ENCODE measurements around the gene SGMS1.

The SGMS1 gene

GRCh38 chr10:50336140-50336539 is 287.6 kb downstream of the SGMS1 start:
- Mint-ChIP-seq H3K4me1 (ENCODE audit: low read depth) (peaks cover 32% of the 10 kb centered on the region), H3K36me3 (ENCODE audit: low read depth) (peaks cover 34% of the 10 kb centered on the region), H3K9me3 (no peaks in the 10 kb centered on the region), H3K4me3 (no peak overlapping the region), H3K27ac (peak overlapping the region; percentile 23), H3K27me3 (ENCODE audit: low read depth) (no peaks in the 10 kb centered on the region)

GRCh38 chr10:50335397-50335796 is 288.4 kb downstream of the SGMS1 start:
- H3K36me3 Mint-ChIP-seq (ENCODE audit: low read depth): peaks cover 31% of the 10 kb centered on the region
- no peak overlapping the region for H3K27ac Mint-ChIP-seq
- no peaks in the 10 kb centered on the region for H3K9me3 Mint-ChIP-seq
- H3K4me1 Mint-ChIP-seq (ENCODE audit: low read depth): peaks cover 32% of the 10 kb centered on the region
- no peak overlapping the region for H3K4me3 Mint-ChIP-seq
- no peaks in the 10 kb centered on the region for H3K27me3 Mint-ChIP-seq (ENCODE audit: low read depth)

- peaks cover 21% of the 10 kb centered on the region for H3K36me3 Mint-ChIP-seq (ENCODE audit: low read depth)
- H3K4me3 Mint-ChIP-seq: no peak overlapping the region
- H3K27ac Mint-ChIP-seq: peak overlapping the region; percentile 27
- H3K9me3 Mint-ChIP-seq: no peaks in the 10 kb centered on the region
- H3K4me1 Mint-ChIP-seq (ENCODE audit: low read depth): peaks cover 30% of the 10 kb centered on the region
- H3K27me3 Mint-ChIP-seq (ENCODE audit: low read depth): no peaks in the 10 kb centered on the region
These were observed 289.5 kb downstream of the SGMS1 start for GRCh38 chr10:50334273-50334672.

- H3K4me1 Mint-ChIP-seq (ENCODE audit: low read depth): peaks cover 29% of the 10 kb centered on the region
- peaks cover 18% of the 10 kb centered on the region for H3K36me3 Mint-ChIP-seq (ENCODE audit: low read depth)
- no peak overlapping the region for H3K4me3 Mint-ChIP-seq
- no peak overlapping the region for H3K27ac Mint-ChIP-seq
- H3K9me3 Mint-ChIP-seq: no peaks in the 10 kb centered on the region
- H3K27me3 Mint-ChIP-seq (ENCODE audit: low read depth): no peaks in the 10 kb centered on the region
These were observed 289.9 kb downstream of the SGMS1 start for GRCh38 chr10:50333872-50334271.

DNA sequence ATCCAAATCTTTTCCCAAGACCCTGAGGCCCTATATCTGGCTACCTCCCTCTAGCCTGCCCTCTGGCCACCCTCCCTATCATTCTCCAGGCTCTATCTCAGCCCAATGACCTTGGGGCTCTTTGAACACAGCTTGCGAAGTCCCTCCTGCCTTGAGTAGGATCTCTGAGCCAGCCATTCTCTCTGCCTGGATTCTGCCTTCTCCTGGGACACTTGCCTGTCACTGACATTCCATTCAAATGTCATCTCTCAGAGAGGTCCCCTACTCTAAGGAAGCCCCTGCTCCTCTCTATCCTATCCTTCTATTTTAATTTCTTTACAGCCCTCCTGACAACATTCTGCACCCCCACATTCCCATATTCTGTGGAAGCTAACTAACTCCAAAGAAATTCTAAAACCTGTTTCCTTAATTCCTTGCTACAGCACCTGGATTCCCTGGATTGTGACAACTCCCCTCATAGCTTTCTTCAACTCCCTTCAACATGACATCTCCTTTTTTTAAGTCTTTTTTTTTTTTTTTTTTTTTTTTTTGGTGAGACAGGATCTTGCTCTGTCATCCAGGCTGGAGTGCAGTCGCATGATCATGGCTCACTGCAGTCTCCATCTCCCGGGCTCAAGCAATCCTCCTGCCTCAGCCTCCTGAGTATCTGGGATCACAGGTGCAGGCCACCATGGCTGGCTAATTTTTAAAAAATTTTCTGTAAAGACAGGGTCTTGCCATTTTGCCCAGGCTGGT is 291.5 kb downstream of the SGMS1 start:
- H3K4me3 Mint-ChIP-seq: no peak overlapping the region
- no peak overlapping the region for H3K27ac Mint-ChIP-seq
- H3K9me3 Mint-ChIP-seq: no peaks in the 10 kb centered on the region
- peaks cover 29% of the 10 kb centered on the region for H3K4me1 Mint-ChIP-seq (ENCODE audit: low read depth)
- no peaks in the 10 kb centered on the region for H3K27me3 Mint-ChIP-seq (ENCODE audit: low read depth)
- H3K36me3 Mint-ChIP-seq (ENCODE audit: low read depth): peaks cover 15% of the 10 kb centered on the region

DNA sequence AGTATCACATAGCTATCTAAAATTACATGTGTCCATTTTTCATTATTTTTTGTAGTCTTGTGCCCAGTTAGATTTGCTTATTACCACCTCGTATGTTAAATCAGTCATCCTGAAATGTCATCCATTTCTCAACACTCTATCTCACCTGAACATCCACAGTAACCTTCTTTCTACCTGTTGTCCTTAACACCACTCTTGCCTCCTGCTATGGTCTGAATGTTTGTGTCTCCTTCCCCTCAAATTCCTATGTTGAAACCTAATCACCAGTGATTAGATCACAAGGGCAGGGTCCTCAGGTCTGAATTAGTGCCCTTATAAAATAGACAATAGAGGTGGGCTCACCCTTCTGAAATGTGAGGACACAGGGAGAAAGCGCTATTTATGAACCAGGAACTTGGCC is 292.3 kb downstream of the SGMS1 start:
- Mint-ChIP-seq H3K9me3 (no peaks in the 10 kb centered on the region), H3K4me3 (no peak overlapping the region), H3K27me3 (ENCODE audit: low read depth) (no peaks in the 10 kb centered on the region), H3K4me1 (ENCODE audit: low read depth) (peaks cover 36% of the 10 kb centered on the region), H3K27ac (no peak overlapping the region), H3K36me3 (ENCODE audit: low read depth) (peaks cover 22% of the 10 kb centered on the region)

- Mint-ChIP-seq H3K4me3 (peak overlapping the region; percentile 54), H3K36me3 (ENCODE audit: low read depth) (peaks cover 18% of the 10 kb centered on the region), H3K27me3 (ENCODE audit: low read depth) (no peaks in the 10 kb centered on the region), H3K9me3 (no peaks in the 10 kb centered on the region), H3K27ac (peak overlapping the region; percentile 62), H3K4me1 (ENCODE audit: low read depth) (peaks cover 50% of the 10 kb centered on the region)
These were observed 296.7 kb downstream of the SGMS1 start for GRCh38 chr10:50326757-50327701.

DNA sequence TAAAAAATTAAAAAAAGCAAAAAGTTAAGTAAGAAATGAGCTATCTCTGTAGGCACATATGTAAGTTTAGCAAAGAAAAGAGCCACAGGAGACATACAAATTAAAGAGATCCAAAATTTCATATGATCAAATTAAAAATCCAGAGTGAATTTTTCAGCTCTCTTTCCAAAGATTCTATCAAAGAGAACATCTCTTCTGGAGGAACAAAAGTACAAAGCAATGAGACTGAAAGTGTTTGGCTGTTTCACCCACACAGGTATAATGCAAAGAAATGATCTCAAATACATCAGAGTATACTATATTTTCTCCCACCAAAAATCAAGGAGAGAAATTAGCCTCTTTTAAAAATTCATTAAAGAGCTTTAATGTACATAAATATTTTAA is 297.6 kb downstream of the SGMS1 start:
- H3K27ac Mint-ChIP-seq: no peak overlapping the region
- H3K9me3 Mint-ChIP-seq: no peaks in the 10 kb centered on the region
- H3K4me1 Mint-ChIP-seq (ENCODE audit: low read depth): peaks cover 56% of the 10 kb centered on the region
- peaks cover 21% of the 10 kb centered on the region for H3K36me3 Mint-ChIP-seq (ENCODE audit: low read depth)
- peak overlapping the region; percentile 54 for H3K4me3 Mint-ChIP-seq
- no peaks in the 10 kb centered on the region for H3K27me3 Mint-ChIP-seq (ENCODE audit: low read depth)

- no peaks in the 10 kb centered on the region for H3K9me3 Mint-ChIP-seq
- peaks cover 58% of the 10 kb centered on the region for H3K4me1 Mint-ChIP-seq (ENCODE audit: low read depth)
- peak overlapping the region; percentile 70 for H3K4me3 Mint-ChIP-seq
- peak overlapping the region; percentile 76 for H3K27ac Mint-ChIP-seq
- H3K27me3 Mint-ChIP-seq (ENCODE audit: low read depth): no peaks in the 10 kb centered on the region
- H3K36me3 Mint-ChIP-seq (ENCODE audit: low read depth): peaks cover 23% of the 10 kb centered on the region
These were observed 298.1 kb downstream of the SGMS1 start for GRCh38 chr10:50325449-50326171.

DNA sequence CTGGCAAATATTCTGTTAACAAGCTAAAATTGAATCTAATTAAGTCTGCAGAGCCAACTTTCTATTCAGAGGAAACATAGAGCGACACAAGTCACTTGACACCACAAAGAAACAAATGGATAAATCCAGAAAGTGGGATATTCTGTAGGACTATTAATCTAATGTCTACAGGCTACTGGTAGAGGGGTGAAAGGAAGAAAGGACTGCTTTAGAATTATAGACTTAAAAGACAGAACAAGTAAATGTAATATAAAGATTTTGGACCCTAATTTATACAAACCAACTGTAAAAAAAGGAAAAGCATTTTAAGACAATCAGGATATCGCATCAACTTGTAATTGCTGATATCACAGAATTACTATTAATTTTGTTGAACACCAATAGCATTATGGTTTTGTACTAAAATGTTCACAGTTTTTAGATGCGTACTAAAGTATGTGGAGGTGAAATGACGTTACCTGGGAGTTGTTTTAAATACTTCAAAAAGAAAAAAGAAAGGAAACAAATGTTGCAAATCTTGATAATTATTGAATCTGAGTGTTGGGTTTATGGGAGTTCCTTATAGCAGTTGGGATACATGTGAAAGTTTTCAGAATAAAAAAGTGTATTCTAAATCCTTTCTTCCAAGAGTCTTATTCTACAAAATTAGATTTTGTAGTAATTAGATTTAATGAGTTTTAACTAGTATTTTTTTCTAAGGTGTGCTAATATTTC is 298.9 kb downstream of the SGMS1 start:
- Mint-ChIP-seq H3K4me3 (no peak overlapping the region), H3K27ac (no peak overlapping the region), H3K4me1 (ENCODE audit: low read depth) (peaks cover 59% of the 10 kb centered on the region), H3K36me3 (ENCODE audit: low read depth) (peaks cover 27% of the 10 kb centered on the region), H3K27me3 (ENCODE audit: low read depth) (no peaks in the 10 kb centered on the region), H3K9me3 (no peaks in the 10 kb centered on the region)

DNA sequence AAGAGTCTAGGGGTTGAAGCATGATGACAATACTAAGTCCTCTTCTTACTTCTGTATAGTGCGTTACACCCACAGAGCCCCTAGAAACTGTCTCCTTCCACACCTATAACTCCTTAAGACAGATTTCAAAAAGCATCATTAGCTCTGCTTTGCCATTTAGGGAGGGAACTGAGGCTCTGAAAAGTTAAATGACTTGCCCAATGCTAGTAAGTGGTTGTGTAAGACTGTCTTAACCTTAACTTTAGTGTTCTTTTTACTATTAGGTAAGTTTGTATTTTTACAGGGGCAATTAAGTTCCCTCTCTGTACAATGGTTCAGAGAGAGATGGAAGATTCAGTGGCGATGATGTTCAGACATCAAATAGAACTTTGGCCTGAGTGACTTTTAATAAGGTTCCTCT is 299.7 kb downstream of the SGMS1 start:
- H3K4me1 Mint-ChIP-seq (ENCODE audit: low read depth): peaks cover 59% of the 10 kb centered on the region
- H3K27ac Mint-ChIP-seq: no peak overlapping the region
- H3K9me3 Mint-ChIP-seq: no peaks in the 10 kb centered on the region
- peaks cover 30% of the 10 kb centered on the region for H3K36me3 Mint-ChIP-seq (ENCODE audit: low read depth)
- no peak overlapping the region for H3K4me3 Mint-ChIP-seq
- H3K27me3 Mint-ChIP-seq (ENCODE audit: low read depth): no peaks in the 10 kb centered on the region

DNA sequence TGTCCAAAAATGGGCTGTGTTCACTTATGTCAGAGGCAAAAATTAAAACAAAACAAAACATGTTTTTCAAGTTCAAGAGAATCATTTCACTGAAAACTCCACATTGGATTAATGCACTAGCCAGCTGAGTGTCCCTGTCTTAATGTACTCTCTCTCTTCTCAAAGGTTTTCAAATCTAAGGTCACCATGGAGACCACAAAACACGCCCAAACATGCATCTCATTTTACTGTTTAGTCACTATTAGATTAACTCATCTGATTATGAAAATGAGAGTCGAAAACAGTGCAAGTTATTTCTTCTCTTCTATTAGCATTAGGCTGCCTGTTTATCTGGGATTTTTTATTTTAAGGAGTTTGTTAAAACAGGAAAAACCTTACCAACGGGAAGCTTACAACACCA is 301.7 kb downstream of the SGMS1 start:
- Mint-ChIP-seq H3K36me3 (ENCODE audit: low read depth) (peaks cover 28% of the 10 kb centered on the region), H3K27me3 (ENCODE audit: low read depth) (no peaks in the 10 kb centered on the region), H3K9me3 (no peaks in the 10 kb centered on the region), H3K4me1 (ENCODE audit: low read depth) (peaks cover 52% of the 10 kb centered on the region), H3K4me3 (no peak overlapping the region), H3K27ac (no peak overlapping the region)

DNA sequence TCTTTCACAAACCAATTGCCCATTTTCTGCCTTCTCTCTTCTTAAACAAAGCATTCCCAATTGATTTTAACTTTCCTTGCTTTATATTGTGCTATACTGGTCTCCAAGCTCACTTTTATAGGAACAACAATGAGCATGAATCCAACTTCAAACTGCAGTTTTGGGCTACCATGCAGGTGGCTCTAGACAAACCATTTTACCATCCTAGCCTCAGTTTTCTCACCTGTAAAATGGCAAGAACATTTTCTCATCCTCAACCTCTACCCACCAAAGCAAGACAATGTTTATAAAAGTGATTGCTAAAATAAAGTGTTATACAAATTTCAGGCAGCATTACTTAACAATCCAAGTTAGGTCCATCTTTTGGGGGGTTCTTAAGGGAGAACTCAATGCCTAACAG is 305.6 kb downstream of the SGMS1 start:
- H3K36me3 Mint-ChIP-seq (ENCODE audit: low read depth): peaks cover 26% of the 10 kb centered on the region
- H3K27me3 Mint-ChIP-seq (ENCODE audit: low read depth): no peaks in the 10 kb centered on the region
- no peaks in the 10 kb centered on the region for H3K9me3 Mint-ChIP-seq
- H3K4me3 Mint-ChIP-seq: no peak overlapping the region
- H3K27ac Mint-ChIP-seq: no peak overlapping the region
- H3K4me1 Mint-ChIP-seq (ENCODE audit: low read depth): peaks cover 39% of the 10 kb centered on the region

Data from T-helper 1 cell treated with Interleukin-12 subunit alpha and Interleukin-12 subunit beta and Interleukin-4 antibody, amounts not matched to agents 30 μg/mL and 1 μg/mL, for 36 hours (primary cell).